Ammon's horn (tissue), 1 donor: ENCODE results near the gene DHX16.
A peak's percentile ranks its signal among the peaks of the same experiment; 100 is the strongest.

ENCODE experiments used
- DNase-seq: peaks from one replicate; pipeline ENCODE4 v3.0.0-alpha.2; 2016; ENCODE audit warnings: low spot score

Gene DHX16

GRCh38 chr6:30626484-30627366 is 46.1 kb downstream of the DHX16 start, which contains the start of gene ATAT1:
Gene ATAT1 (plus strand): TSS chr6:30626874.
- DNase-seq: peak; percentile 97

- DNase-seq: no peak
These were observed 47.3 kb downstream of the DHX16 start for GRCh38 chr6:30625511-30625910.

GRCh38 chr6:30619561-30619960 is 53.2 kb downstream of the DHX16 start:
- no peak for DNase-seq

- no peak for DNase-seq
These were observed 54.5 kb downstream of the DHX16 start for GRCh38 chr6:30618270-30618797.

GRCh38 chr6:30617565-30618269 is 55.1 kb downstream of the DHX16 start, which contains the start of gene MRPS18B:
Gene MRPS18B (plus strand): TSS chr6:30617840. CDS start chr6:30617866, 26 bp downstream.
- DNase-seq: peak; percentile 99

GRCh38 chr6:30616811-30617564 is 55.8 kb downstream of the DHX16 start, which contains the start of gene PPP1R10:
Gene PPP1R10 (minus strand): TSS chr6:30617243. CDS start chr6:30609944, 7,299 bp downstream.
- DNase-seq: peak; percentile 100

- peak; percentile 41 for DNase-seq
These were observed 56.6 kb downstream of the DHX16 start for GRCh38 chr6:30615958-30616810.

- peak; percentile 66 for DNase-seq
These were observed 57.4 kb downstream of the DHX16 start for GRCh38 chr6:30615219-30615957.

- peak; percentile 99 for DNase-seq
These were observed 58.0 kb downstream of the DHX16 start for GRCh38 chr6:30614843-30615218.

GRCh38 chr6:30614044-30614842 is 58.6 kb downstream of the DHX16 start:
- DNase-seq: peak; percentile 42

GRCh38 chr6:30613251-30614043 is 59.4 kb downstream of the DHX16 start:
- DNase-seq: no peak

- DNase-seq: no peak
These were observed 60.0 kb downstream of the DHX16 start for GRCh38 chr6:30612687-30613248.

- DNase-seq: no peak
These were observed 60.6 kb downstream of the DHX16 start for GRCh38 chr6:30612213-30612612.

GRCh38 chr6:30611856-30612194 is 61.0 kb downstream of the DHX16 start:
- DNase-seq: no peak

GRCh38 chr6:30611150-30611855 is 61.5 kb downstream of the DHX16 start:
- no peak for DNase-seq

- no peak for DNase-seq
These were observed 62.7 kb downstream of the DHX16 start for GRCh38 chr6:30610065-30610464.

GRCh38 chr6:30603961-30604360 is 68.8 kb downstream of the DHX16 start:
- no peak for DNase-seq
